HG03139 (cell line): ENCODE results near the gene L3MBTL3.
"Not testable (repeated sequence)": the region's sequence is repeated elsewhere in the genome, so short reads cannot be mapped to it uniquely, and the experiment has no call there.

Source experiments
- ATAC-seq: cut with Tn5 transposase; IDR thresholded peaks from one replicate; pipeline ENCODE4 v1.9.1; 2021; ENCODE audit not compliant: unreplicated experiment

L3MBTL3 gene

DNA sequence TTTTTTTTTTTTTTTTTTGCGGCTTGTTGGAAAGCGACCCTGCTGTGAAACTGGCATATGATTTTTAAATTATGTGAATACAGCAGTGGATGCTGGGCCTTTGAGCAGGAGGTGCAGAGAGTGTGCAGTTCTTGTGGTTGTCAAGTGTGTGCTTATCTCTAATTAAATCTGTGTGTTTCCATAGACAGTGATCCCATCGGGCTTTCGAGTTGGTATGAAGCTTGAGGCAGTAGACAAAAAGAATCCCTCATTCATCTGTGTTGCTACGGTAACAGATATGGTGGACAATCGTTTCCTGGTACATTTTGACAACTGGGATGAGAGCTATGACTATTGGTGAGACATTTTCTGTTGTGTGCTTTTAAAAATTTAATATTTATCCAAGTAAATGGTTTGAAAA, 52.4 kb downstream of the L3MBTL3 start:
- ATAC-seq: no peak

DNA sequence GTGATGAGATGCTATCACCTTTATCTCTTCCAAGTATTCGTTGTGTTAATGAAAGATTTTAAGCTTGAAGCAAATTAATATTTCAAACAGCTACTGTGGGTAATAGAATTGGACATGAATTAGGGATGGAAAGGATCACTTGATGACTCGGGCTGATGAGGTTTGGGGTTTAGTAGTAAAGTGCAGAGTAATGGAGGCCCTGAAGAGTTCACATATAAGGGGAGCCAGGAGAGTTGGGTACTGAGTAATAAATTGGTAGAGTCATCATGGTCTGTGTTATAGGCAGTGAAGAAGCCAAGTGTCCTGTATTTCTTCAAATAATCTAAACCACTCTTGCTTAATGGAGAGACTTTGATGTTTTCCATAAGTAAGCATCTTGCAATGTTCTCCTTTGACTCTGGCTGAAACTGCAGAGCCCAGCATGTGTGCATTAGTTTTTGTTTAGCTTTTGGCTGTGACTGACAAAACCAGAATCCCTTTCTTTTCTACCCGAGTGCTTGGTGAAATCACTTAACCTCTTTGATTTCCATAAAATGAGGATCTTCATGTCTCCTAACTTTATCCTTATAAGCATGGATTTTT, 57.6 kb downstream of the L3MBTL3 start:
- no peak for ATAC-seq

DNA sequence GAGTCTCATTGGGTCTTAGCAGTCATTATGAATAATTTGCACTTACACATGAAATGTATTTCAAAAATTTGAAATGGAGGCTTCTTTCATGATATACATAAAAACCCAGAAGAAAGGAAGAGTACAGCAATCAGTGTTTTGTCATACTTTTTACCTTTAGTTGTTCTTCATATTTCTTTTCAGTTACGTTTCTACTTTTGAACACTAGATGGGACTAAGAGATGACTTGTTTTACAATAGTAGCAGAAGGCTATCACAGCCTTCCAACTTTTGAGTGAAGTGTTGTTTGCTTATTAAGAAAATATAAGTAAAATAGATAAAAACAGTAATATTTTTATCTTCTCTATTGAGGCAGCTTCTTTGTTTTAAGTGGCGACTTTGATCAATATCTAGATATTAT, 58.1 kb downstream of the L3MBTL3 start:
- ATAC-seq: no peak

DNA sequence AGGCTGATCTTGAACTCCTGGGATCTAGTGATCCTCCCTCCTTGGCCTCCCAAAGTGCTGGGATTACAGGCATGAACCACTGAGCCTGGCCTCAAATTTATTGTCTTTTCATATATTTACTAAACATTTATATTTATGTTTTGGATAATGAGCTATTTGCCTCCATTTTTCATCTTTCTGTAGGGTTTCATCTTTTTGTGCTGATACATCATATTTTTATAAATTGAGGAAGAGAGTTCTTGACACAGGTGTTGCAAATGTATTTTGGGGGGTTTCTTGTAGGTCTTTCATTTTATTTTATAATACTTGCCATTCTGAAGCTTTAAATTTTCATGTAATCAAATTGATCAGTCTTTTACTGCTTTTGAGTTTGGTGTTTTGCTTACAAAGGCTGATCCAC, 72.4 kb downstream of the L3MBTL3 start:
- ATAC-seq: no peak

DNA sequence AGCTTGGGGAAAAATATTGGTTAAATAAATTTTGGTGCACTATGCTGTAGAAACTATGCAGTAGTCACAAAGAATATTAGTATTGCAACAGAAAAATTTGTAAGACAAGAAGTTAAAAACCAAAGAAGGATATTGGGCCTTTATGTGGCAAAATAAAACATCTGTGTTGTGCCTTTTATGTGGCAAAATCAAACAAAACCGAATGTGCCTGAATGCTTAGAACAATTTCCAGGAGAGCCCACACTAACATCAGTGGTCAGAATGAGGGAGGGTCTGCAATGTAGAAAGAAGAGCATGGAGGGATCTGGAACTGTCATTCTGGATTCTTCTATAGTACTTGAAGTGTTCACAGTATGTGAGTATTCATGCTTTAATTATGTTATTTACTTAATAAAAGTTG, 75.2 kb downstream of the L3MBTL3 start:
- ATAC-seq: no peak

DNA sequence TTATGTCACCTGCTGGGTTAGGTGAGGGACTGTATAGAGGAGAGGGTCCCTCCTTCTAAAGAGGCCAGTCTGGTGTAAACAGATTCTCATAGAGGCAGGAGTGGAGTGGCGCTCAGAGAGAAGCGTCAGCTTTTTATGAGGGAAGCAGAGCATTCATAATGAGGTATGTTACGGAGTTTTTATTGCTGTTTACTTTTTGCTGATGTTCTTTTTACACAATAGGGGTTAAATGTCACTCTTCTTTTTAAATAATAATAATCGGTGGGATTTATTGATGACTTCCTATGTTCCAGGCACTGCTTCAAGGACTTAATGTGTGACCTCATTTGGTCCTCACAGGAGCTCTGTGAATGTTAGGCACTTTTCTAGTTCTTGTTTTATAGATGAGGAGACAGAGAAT, 79.9 kb downstream of the L3MBTL3 start:
- ATAC-seq: no peak

DNA sequence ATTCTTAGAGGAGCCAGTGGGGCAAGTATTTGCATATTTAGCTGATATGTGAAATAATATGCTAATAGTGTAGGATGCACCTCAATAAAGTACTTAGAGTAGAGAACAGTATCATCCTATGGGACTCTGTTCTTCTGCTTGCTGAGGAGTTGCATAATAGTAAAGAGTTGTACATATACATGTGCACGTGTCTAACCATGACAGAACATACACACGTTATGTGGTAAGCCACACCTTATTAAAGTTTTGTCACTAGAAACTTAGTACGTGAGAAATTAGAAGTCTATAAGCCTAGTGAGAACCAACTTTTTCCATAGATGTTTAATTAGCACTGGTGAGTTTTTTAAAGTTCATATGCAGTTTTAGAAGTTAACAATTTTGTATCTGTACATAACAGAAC, 80.7 kb downstream of the L3MBTL3 start:
- ATAC-seq: no peak

DNA sequence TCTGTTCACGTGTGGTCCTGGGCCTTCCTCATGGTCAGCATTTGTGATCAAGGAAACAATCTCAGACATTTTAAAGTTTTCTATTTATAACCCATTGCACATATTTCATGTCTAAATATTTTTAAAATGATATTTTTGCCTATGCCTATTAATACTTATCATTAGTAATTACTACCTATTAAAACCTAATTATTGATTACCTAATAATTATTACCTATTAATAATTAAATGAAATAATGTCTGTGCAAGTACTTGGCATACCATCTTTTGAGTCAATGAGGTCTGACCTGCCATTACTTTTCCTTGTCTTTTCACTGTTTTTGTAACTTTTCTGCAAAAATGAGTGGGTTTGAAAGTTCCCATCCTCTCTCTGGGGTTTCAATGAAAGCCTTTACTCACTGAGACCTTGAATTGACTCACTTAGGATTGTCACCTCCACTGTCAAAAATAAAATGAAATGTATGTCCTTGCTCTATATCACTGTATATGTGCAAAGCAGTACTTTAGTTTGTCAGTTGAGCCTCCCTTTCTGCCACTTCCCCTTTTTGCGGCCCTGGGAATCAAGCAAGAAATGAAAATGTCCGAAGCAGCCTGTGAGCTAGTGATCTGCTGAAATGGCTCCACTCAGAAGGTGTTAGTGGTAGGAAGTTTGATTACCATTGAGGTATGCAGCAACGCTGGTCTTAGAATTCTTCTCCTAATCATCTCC, 87.8 kb downstream of the L3MBTL3 start:
- ATAC-seq: peak; percentile 90

DNA sequence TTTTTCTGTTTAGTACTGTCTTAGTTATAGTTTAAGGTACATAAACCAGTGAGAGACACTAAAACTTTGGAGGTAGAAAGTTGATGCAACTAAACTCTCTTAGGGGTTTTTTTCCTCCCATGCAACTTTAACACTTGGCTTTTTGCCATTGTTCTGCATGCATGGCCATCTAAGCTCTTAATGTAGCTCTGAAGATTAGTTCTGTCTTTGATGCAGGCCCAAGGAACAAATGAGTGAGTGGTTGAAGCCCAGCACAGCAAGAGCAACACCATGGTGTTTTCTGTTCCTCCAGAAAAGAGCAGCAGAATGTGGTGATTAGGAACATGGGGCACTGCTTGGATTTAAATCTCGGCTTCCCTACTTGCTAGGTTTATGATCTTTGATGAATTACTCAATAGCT, 89.3 kb downstream of the L3MBTL3 start:
- ATAC-seq: no peak

DNA sequence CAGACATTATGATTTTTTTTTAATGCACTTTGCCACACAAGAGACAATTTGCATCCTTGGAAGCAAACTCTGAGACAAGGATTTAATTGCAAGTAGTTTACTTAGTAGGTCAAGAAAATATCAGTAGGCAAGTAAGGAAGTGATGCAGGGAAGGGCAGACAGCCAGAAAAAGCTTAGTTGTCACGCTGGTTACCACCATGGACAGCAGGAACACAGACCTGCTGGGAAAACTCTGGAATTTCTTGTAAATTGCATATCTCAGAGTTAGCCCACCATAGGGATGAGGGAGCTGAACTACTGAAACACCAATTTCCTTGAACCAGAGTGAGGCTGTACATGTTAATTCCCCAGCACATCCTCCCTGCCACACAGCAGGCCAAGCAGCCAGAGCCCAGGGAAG, 92.7 kb downstream of the L3MBTL3 start:
- ATAC-seq: no peak

DNA sequence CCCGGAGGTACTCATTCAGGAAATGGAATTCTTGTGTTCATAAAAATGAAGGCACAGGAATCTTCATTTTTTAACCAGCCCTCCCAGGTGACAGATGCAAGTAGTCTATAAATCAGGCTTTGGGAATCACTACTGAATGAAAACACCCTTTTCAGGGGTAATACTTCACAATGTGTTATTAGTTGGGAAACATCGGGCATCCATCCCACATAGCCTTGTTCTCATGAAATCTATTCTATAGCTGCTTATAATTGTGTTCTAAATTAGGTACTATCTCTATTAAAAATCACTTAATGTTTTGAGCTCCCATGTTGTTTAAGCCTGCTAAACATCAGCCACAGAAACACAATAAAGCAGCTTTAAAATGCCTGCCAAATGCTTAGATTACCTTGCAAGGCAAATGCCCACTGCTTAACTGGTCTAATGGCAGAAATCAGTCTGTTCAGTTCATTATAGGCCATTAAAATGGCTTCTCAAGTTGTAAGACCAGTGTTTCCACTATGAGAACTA, 94.9 kb downstream of the L3MBTL3 start:
- ATAC-seq: no peak

DNA sequence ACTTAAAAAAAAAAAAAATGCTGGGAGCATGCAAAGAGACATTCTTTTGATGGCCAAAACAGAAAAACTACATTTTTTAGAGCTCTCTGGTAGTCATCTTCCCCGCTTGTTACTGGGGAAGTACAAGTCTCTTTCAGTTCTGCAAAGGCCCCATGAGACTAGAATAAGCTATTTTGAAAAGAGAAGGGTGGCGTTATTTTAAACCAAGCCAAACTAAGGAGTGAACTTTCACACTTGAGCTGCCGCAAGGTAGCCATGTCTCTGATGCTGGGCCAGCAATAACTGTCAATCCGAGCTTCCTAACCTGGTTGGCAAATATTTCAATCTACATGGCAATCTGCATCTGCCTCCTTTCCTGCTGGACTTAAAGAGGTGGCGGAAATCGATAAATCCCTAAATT, 96.7 kb downstream of the L3MBTL3 start:
- ATAC-seq: peak; percentile 75

DNA sequence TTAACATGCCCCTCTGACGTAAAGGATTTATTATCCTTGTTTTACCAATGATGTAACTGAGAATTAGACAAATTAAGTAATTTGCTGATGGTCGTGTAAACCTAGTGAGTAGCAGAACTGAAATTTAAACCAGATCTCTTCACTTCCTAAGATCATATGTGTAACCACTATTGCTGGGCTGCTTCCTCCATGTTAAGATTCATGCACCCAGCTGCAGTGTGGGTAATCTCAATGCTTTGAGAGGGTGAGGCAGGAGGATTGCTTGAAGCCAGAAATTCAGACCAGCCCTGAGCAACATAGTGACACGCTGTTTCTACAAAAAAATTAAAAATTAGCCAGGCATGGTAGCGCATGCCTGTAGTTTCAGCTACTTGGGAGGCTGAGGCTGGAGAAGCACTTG, 97.9 kb downstream of the L3MBTL3 start:
- ATAC-seq: peak; percentile 48

DNA sequence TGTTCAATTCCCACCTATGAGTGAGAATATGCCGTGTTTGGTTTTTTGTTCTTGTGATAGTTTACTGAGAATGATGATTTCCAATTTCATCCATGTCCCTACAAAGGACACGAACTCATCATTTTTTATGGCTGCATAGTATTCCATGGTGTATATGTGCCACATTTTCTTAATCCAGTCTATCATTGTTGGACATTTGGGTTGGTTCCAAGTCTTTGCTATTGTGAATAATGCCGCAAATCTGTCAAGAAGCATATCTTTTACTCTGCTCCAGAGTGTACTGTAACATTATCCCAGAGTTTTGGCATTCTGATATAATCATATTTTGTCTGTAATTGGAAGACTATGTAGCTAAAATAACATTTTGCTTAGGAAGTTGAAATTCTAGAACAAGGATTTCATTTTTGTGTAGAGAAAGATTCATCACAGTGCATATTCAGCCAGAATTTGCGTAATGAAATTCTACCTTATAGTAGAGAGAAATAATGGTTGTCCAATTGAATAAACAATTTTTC, 98.9 kb downstream of the L3MBTL3 start:
- not testable (repeated sequence) for ATAC-seq

DNA sequence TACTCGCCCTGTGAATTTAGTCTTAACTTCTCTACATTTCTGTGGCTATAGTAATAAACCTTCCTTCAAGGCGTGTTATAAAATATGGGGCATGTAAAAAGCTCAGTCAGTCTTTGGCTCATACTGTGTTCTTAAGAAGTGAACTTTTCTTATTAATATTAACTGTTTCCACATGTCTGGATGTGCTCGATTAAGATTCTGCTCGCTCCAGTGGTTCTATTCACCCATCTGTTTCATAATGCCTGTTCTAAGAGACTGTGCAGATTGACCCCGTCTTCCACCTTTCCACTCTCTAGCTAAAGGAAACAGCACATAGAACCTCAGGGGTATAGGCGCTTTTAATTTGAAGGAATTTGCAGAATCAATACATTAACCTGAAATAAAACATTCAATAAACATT, 99.9 kb downstream of the L3MBTL3 start:
- no peak for ATAC-seq

DNA sequence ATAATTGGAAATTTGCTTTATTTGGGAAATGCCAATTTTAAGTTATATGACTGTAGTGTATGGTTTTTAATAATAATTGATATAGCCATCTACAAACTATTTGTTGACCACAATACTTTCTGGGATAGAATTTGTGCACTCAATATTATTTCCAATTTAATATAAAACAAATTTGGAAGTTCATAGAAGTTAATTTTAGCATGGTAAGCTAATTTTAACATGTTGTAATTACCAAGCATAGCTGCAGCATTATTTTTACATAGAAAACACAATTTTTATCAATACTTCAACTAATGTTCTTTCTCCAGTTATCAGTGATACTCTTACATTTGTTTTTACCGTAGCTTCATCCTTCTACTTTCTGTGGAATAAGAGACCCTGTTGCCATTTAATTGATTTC, 100.8 kb downstream of the L3MBTL3 start:
- no peak for ATAC-seq

DNA sequence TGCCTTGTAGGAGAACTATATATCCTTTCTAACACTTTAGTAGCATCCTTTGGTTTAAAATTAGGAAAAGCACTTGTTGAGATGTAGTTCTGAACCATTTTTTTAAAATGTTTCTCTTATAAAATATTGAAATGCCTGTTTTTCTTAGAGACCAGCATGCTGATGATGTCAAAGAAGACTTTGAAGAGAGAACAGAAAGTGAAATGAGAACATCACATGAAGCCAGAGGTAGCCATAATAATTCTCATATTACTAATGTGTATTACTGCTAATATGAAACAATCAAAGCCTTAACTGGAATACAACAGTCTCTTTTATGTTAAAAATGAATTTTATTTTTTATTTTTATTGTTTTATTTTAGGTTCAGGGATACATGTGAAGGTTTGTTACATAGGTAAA, 102.3 kb downstream of the L3MBTL3 start:
- no peak for ATAC-seq

DNA sequence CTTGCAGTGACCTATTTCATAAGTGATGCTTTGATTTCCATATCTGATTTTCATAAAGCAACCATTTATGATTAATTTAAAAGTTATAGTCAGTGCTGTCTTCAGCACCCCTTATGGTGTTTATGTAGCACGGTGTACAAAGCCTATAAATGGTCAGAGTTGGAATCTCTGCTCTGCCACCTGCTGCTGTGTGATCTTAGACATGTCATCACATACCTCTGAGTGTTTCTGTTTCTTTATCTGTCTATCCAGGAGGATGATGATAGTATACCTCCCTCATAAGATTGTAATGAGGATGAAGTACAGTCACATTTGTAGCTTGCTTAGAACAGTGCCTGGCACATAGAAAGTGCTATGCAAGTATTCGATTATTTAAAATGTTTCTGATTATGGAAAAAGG, 103.9 kb downstream of the L3MBTL3 start:
- ATAC-seq: no peak

DNA sequence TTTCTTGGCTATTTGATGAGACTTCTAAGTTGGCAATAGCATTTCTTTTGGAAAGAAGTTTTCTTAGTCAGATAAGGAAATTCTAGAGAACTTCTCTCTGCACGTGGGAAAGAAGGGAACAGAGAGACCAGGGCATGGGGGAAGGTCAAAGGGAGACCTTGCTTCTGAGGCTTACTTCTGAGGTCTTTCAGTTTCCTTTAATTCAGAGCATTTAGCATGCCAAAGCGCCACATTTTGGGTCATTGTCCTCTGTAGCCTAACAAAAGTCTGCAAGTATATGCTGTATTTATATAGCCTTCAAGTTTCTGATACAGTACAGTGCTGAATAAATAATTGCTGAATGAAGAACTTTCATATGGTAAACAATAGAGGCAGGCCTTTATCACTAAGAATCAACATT, 108.8 kb downstream of the L3MBTL3 start:
- no peak for ATAC-seq

DNA sequence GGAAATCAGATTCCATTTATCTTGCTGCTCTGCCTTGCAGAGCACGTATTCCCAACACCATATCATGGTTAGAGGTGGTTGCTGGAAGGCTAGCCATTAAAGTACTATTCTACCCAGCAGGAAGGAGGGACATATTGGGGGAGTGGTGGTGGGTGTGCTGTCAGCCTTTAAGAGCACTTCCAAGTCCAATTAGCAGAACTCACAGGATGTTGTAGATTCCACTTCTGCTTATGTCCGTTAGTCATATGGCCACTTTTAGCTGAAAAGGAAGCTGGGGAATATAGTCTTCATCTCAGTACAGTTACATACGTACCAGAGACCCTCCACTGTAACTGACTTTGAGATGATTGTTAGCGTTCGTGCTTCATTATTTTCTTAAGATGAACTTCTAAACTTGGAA, 109.9 kb downstream of the L3MBTL3 start:
- ATAC-seq: no peak

DNA sequence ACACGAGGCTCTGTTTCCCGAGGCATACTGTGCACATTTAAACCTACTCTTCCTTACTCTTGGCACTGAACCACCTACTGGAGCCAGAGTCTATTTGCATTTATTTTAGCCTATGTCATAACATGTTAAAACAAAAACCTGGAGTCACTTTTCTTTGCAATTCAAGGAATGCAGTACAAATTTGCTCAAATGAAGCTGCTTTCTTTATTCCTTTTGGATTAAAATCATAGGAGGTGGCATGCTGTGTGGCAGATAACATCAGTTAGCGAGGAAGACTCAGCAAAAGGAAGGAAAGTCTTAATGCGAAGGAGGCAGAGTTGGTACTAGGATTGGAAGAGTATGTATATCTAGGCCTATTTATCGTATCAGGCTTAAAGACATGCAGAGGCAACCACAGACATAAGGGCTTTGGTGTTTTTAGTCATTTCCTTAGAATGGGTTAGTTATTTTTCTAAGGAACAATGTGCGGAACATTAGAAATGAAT, 111.4 kb downstream of the L3MBTL3 start:
- no peak for ATAC-seq

DNA sequence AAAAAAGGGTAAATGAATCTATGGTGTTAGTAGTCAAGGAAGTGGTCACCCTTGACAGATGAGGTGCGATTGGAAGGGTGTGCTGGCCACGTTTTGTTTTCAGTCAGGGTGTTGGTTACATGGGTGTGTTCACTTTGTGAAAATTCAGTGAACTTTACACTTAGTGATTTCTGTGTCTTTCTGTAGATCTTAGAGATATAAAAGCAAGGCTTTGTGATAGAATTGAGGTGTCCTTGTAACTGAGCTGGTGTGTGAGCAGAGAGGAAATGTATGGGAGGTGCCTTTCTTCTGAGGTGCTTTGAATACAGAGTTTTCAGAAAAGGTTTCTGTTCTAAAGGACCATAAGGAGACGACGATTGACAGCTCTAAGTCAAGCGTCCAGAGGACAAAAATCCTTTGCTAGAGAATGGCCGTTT, 113.9 kb downstream of the L3MBTL3 start:
- peak; percentile 89 for ATAC-seq
